Measurements from ENCODE around the gene PPM1L. TPM values are rescaled to one million over a fixed set of nuclear protein-coding genes. Genes with fewer than 3 reads are reported as not detected.

The PPM1L gene
- total and polyA plus RNA-seq, 2 donors (not counting 1 experiment from before 2014, with no cell fraction given): 0.33 to 2.5 TPM

DNA sequence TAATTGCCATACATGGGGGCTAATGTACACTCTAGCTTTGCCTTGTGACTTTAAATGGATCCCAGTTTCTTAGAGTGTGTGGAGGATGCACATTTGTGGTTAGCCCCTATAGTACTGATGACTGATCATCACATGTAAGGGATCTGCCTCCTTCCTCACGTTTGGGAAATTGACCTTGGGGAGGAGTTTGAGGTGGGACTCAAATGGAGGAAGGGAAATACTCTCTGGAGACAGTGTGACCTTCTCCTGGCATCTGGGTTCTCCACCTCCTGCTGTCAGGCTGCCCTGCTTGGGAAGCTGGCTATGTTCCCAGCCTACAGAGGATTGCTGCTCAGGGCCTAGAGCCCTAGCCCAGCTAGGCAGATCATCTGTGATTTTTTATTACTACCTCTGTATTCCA, 48.7 kb downstream of the PPM1L start:
- no peak overlapping the region for H3K4me2 ChIP-seq (ENCODE audit: extremely low read depth, insufficient read depth, low read length)
- no peak overlapping the region for H2AFZ ChIP-seq (ENCODE audit: low read length)
- no peak overlapping the region for H3K9ac ChIP-seq (ENCODE audit: insufficient read depth, low read length)
- no peaks in the 10 kb centered on the region for H4K20me1 ChIP-seq (ENCODE audit: control insufficient read depth, extremely low read depth, insufficient read depth, low read length)
- TF ChIP-seq, protein P1, sequence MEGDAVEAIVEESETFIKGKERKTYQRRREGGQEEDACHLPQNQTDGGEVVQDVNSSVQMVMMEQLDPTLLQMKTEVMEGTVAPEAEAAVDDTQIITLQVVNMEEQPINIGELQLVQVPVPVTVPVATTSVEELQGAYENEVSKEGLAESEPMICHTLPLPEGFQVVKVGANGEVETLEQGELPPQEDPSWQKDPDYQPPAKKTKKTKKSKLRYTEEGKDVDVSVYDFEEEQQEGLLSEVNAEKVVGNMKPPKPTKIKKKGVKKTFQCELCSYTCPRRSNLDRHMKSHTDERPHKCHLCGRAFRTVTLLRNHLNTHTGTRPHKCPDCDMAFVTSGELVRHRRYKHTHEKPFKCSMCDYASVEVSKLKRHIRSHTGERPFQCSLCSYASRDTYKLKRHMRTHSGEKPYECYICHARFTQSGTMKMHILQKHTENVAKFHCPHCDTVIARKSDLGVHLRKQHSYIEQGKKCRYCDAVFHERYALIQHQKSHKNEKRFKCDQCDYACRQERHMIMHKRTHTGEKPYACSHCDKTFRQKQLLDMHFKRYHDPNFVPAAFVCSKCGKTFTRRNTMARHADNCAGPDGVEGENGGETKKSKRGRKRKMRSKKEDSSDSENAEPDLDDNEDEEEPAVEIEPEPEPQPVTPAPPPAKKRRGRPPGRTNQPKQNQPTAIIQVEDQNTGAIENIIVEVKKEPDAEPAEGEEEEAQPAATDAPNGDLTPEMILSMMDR (conservative IDR thresholded peaks at IDR 0.05 in 1 of 2, IDR thresholded peaks at IDR 0.05 in 1 of 2; ENCODE audit: low read depth in 1 of 2, low read length in 2 of 2): no peak
- TF ChIP-seq EZH2 (IDR thresholded peaks at IDR 0.05; ENCODE audit: low read length, missing control alignments): no peak
- H3K4me1 ChIP-seq (ENCODE audit: control insufficient read depth, extremely low read depth, insufficient read depth, low read length): no peaks in the 10 kb centered on the region
- no peak overlapping the region for H3K27ac ChIP-seq (ENCODE audit: insufficient read depth, low read length)
- no peak for DNase-seq (ENCODE audit: low read depth in 2 of 2)
- no peaks in the 10 kb centered on the region for H3K36me3 ChIP-seq (ENCODE audit: control insufficient read depth, insufficient read depth, low read length)
- H3K9me3 ChIP-seq (ENCODE audit: control insufficient read depth, insufficient read depth, low read depth, low read length): no peaks in the 10 kb centered on the region
- H3K27me3 ChIP-seq (ENCODE audit: control insufficient read depth, insufficient read depth, low read length): no peaks in the 10 kb centered on the region
- H3K4me3 ChIP-seq (replicated peaks in 1 of 4; ENCODE audit: control extremely low read depth in 1 of 4, insufficient read depth in 1 of 4, low read depth in 3 of 4, low read length in 4 of 4): no peak overlapping the region
- no peaks in the 10 kb centered on the region for H3K79me2 ChIP-seq (ENCODE audit: control insufficient read depth, insufficient read depth, low read length)

DNA sequence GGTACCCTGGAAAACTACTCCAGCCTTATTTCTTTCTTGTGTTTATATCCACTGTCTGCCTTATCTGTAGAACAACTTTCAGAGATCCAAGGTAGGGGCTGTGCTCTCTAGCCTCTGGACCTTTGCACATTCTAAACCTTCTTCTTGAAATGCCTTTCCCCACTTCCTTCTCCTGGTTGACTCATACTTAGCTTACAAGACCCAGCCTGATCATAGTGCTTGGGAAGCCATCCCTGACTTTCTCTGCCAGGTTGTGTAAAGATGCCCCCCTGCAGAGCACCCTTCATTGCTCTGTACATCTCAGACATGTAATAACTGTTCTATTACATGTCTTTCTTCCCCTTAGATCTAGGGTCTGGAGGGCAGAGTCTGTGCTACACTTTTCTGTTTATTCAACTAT, 50.1 kb downstream of the PPM1L start:
- H3K27ac ChIP-seq (ENCODE audit: insufficient read depth, low read length): no peak overlapping the region
- H3K4me1 ChIP-seq (ENCODE audit: control insufficient read depth, extremely low read depth, insufficient read depth, low read length): no peaks in the 10 kb centered on the region
- DNase-seq (ENCODE audit: low read depth in 2 of 2): no peak
- H3K79me2 ChIP-seq (ENCODE audit: control insufficient read depth, insufficient read depth, low read length): no peaks in the 10 kb centered on the region
- no peaks in the 10 kb centered on the region for H3K27me3 ChIP-seq (ENCODE audit: control insufficient read depth, insufficient read depth, low read length)
- no peaks in the 10 kb centered on the region for H3K36me3 ChIP-seq (ENCODE audit: control insufficient read depth, insufficient read depth, low read length)
- no peaks in the 10 kb centered on the region for H4K20me1 ChIP-seq (ENCODE audit: control insufficient read depth, extremely low read depth, insufficient read depth, low read length)
- no peak overlapping the region for H3K4me3 ChIP-seq (replicated peaks in 1 of 4; ENCODE audit: control extremely low read depth in 1 of 4, insufficient read depth in 1 of 4, low read depth in 3 of 4, low read length in 4 of 4)
- no peaks in the 10 kb centered on the region for H3K9me3 ChIP-seq (ENCODE audit: control insufficient read depth, insufficient read depth, low read depth, low read length)
- no peak overlapping the region for H2AFZ ChIP-seq (ENCODE audit: low read length)
- H3K9ac ChIP-seq (ENCODE audit: insufficient read depth, low read length): no peak overlapping the region
- no peak for TF ChIP-seq EZH2 (IDR thresholded peaks at IDR 0.05; ENCODE audit: low read length, missing control alignments)
- TF ChIP-seq, protein P1 (conservative IDR thresholded peaks at IDR 0.05 in 1 of 2, IDR thresholded peaks at IDR 0.05 in 1 of 2; ENCODE audit: low read depth in 1 of 2, low read length in 2 of 2): no peak
- H3K4me2 ChIP-seq (ENCODE audit: extremely low read depth, insufficient read depth, low read length): no peak overlapping the region

DNA sequence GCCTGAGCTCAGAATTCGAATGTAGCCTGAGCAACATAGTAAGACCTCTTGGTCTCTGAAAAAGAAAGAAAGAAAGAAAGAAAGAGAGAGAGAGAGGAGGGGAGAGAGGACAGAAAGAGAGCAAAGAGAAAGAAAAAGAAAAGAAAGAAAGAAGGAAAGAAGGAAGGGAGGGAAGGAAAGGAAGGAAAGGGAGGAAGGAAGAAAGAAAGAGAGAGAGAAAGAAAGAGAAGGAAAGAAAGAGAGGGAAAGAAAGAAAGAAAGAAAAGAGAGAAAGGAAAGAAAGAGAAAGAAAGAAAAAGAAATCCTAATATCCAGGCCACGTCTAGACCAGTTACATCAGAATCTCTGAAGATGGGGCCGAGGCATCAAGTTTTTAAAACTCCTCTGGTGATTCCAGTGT, 50.7 kb downstream of the PPM1L start:
- Histone ChIP-seq H2AFZ (ENCODE audit: low read length) (no peak overlapping the region), H3K4me1 (ENCODE audit: control insufficient read depth, extremely low read depth, insufficient read depth, low read length) (no peaks in the 10 kb centered on the region), H3K27ac (ENCODE audit: insufficient read depth, low read length) (no peak overlapping the region), H3K9ac (ENCODE audit: insufficient read depth, low read length) (no peak overlapping the region), H3K9me3 (ENCODE audit: control insufficient read depth, insufficient read depth, low read depth, low read length) (no peaks in the 10 kb centered on the region), H4K20me1 (ENCODE audit: control insufficient read depth, extremely low read depth, insufficient read depth, low read length) (no peaks in the 10 kb centered on the region), H3K4me2 (ENCODE audit: extremely low read depth, insufficient read depth, low read length) (no peak overlapping the region), H3K36me3 (ENCODE audit: control insufficient read depth, insufficient read depth, low read length) (no peaks in the 10 kb centered on the region), H3K27me3 (ENCODE audit: control insufficient read depth, insufficient read depth, low read length) (no peaks in the 10 kb centered on the region), H3K79me2 (ENCODE audit: control insufficient read depth, insufficient read depth, low read length) (no peaks in the 10 kb centered on the region), H3K4me3 (replicated peaks in 1 of 4; ENCODE audit: control extremely low read depth in 1 of 4, insufficient read depth in 1 of 4, low read depth in 3 of 4, low read length in 4 of 4) (no peak overlapping the region)
- no peak for DNase-seq (ENCODE audit: low read depth in 2 of 2)
- TF ChIP-seq, protein P1 (conservative IDR thresholded peaks at IDR 0.05 in 1 of 2, IDR thresholded peaks at IDR 0.05 in 1 of 2; ENCODE audit: low read depth in 1 of 2, low read length in 2 of 2): no peak
- no peak for TF ChIP-seq EZH2 (IDR thresholded peaks at IDR 0.05; ENCODE audit: low read length, missing control alignments)
